MM.1S (cell line): ENCODE data around the gene SGMS1.

Source experiments
- DNase-seq: peaks from one replicate; pipeline ENCODE4 v3.0.0-alpha.2; 2015
- H2AFZ ChIP-seq: fragments of 300-600 bp; sonication (generic); 2 replicates; pipeline ENCODE4 v1.6.0; 2016; ENCODE audit warnings: antibody characterized with exemption, low read length
- H3F3A ChIP-seq: fragments of 300-600 bp; sonication (generic); 2 replicates; pipeline ENCODE4 v1.6.1; 2016; ENCODE audit warnings: mild to moderate bottlenecking, antibody characterized with exemption, low read length, moderate library complexity, mixed read lengths; ENCODE audit not compliant: insufficient read depth
- H3K27ac ChIP-seq: fragments of 300-600 bp; sonication (generic); 2 replicates; pipeline ENCODE4 v1.5.1; 2016; ENCODE audit warnings: mild to moderate bottlenecking, low read length
- H3K27me3 ChIP-seq: fragments of 300-600 bp; sonication (generic); replicated peaks from 2 replicates; pipeline ENCODE4 v1.6.0; 2016; ENCODE audit warnings: low read length; ENCODE audit not compliant: insufficient read depth
- H3K36me3 ChIP-seq: fragments of 300-600 bp; sonication (generic); replicated peaks from 2 replicates; pipeline ENCODE4 v1.6.1; 2016; ENCODE audit warnings: mild to moderate bottlenecking, low read length, mixed read lengths; ENCODE audit not compliant: insufficient read depth
- H3K4me1 ChIP-seq: fragments of 300-600 bp; sonication (generic); 2 replicates; pipeline ENCODE4 v1.6.1; 2016; ENCODE audit warnings: low read length, mixed read lengths
- H3K4me2 ChIP-seq: fragments of 300-600 bp; sonication (generic); 2 replicates; pipeline ENCODE4 v1.6.0; 2016; ENCODE audit warnings: low read depth, low read length
- H3K4me3 ChIP-seq: fragments of 300-600 bp; sonication (generic); 2 replicates; pipeline ENCODE4 v1.5.1; 2016; ENCODE audit warnings: low read length, mixed read lengths
- H3K79me2 ChIP-seq: fragments of 300-600 bp; sonication (generic); 2 replicates; pipeline ENCODE4 v1.6.1; 2016; ENCODE audit warnings: mixed run types, low read length, mixed read lengths
- H3K9ac ChIP-seq: fragments of 300-600 bp; sonication (generic); 2 replicates; pipeline ENCODE4 v1.6.1; 2016; ENCODE audit warnings: low read length, mixed read lengths
- H3K9me2 ChIP-seq: fragments of 300-600 bp; sonication (generic); replicated peaks from 2 replicates; pipeline ENCODE4 v1.6.1; 2016; ENCODE audit warnings: mild to moderate bottlenecking, low read length, mixed read lengths; ENCODE audit not compliant: insufficient read depth
- H3K9me3 ChIP-seq: fragments of 300-600 bp; sonication (generic); replicated peaks from 2 replicates; pipeline ENCODE4 v1.6.1; 2016; ENCODE audit warnings: mild to moderate bottlenecking, low read length, mixed read lengths; ENCODE audit not compliant: insufficient read depth
- H4K20me1 ChIP-seq: fragments of 300-600 bp; sonication (generic); 2 replicates; pipeline ENCODE4 v1.6.1; 2016; ENCODE audit warnings: mild to moderate bottlenecking, low read length, moderate library complexity, mixed read lengths; ENCODE audit not compliant: insufficient read depth
- CTCF ChIP-seq: fragments of 300-600 bp; sonication (generic); IDR thresholded peaks from 2 replicates; pipeline ENCODE4 v1.5.1; 2016; ENCODE audit warnings: antibody characterized with exemption, low read length, mixed read lengths
- EZH2 ChIP-seq: fragments of 300-600 bp; sonication (generic); optimal IDR thresholded peaks from 2 replicates; pipeline ENCODE3; 2017; ENCODE audit warnings: low read depth, mild to moderate bottlenecking, antibody characterized with exemption, low read length, mixed read lengths
- EZH2phosphoT487 ChIP-seq: fragments of 300-600 bp; sonication (generic); IDR thresholded peaks from 2 replicates; pipeline ENCODE4 v1.6.1; 2018; ENCODE audit warnings: antibody characterized with exemption, low read length

The SGMS1 gene

DNA sequence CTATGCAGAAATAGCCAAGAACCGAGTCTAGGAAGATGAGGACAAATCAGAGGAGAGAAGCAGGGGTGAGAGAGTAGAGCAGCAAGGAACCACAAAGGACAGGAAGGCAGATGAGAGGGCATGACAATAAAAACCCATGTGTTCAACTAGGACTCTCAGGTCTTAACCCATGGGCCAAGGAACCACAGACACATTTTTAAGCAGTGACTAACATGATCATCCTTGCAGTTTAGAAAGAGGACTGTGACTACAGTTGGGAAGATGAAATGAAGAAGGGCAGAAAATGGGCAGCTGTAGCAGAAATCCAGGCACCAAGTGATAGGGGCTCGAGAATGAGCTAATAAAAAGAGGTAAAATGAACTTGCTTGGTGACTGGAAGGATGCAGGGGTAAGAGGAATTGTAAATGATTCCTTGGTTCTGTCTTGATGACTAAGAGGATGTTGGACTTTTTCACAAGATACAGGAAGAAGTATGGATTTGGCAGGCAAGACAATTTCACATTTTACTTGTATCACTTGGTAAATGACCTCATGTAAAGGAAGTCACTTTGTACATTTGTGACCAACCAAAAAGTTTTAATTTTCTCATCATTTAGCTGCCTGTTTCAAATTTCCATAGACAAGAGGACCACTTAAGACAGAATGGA, 22.8 kb downstream of the SGMS1 start:
- H2AFZ ChIP-seq: no peak overlapping the region
- H3K36me3 ChIP-seq: no peaks in the 10 kb centered on the region
- no peaks in the 10 kb centered on the region for H3K9me2 ChIP-seq
- no peak overlapping the region for H3K4me2 ChIP-seq
- no peak overlapping the region for H3K4me3 ChIP-seq
- no peaks in the 10 kb centered on the region for H3K27me3 ChIP-seq
- no peak overlapping the region for H3K27ac ChIP-seq
- DNase-seq: no peak
- TF ChIP-seq EZH2 (no peak), CTCF (no peak), EZH2phosphoT487 (no peak)
- H3F3A ChIP-seq: peaks cover 27% of the 10 kb centered on the region
- peaks cover 73% of the 10 kb centered on the region for H3K79me2 ChIP-seq
- H3K9me3 ChIP-seq: no peaks in the 10 kb centered on the region
- no peak overlapping the region for H3K9ac ChIP-seq
- H3K4me1 ChIP-seq: peaks cover 21% of the 10 kb centered on the region
- no peaks in the 10 kb centered on the region for H4K20me1 ChIP-seq

- Histone ChIP-seq H3K27ac (no peak overlapping the region), H3K4me1 (peaks cover 16% of the 10 kb centered on the region), H3K9me3 (no peaks in the 10 kb centered on the region), H2AFZ (no peak overlapping the region), H3K4me3 (no peak overlapping the region), H3F3A (peaks cover 22% of the 10 kb centered on the region), H3K27me3 (no peaks in the 10 kb centered on the region), H3K9me2 (no peaks in the 10 kb centered on the region), H3K9ac (no peak overlapping the region), H4K20me1 (no peaks in the 10 kb centered on the region), H3K4me2 (no peak overlapping the region), H3K36me3 (no peaks in the 10 kb centered on the region), H3K79me2 (peaks cover 75% of the 10 kb centered on the region)
- TF ChIP-seq EZH2phosphoT487 (no peak), CTCF (no peak), EZH2 (no peak)
- no peak for DNase-seq
These were observed 23.5 kb downstream of the SGMS1 start for GRCh38 chr10:50600286-50600685.

GRCh38 chr10:50596897-50597296, 26.9 kb downstream of the SGMS1 start:
- DNase-seq: no peak
- Histone ChIP-seq H3K9me3 (no peaks in the 10 kb centered on the region), H3K9ac (no peak overlapping the region), H3K27me3 (no peaks in the 10 kb centered on the region), H4K20me1 (no peaks in the 10 kb centered on the region), H3K27ac (no peak overlapping the region), H3F3A (no peaks in the 10 kb centered on the region), H3K9me2 (no peaks in the 10 kb centered on the region), H3K4me2 (no peak overlapping the region), H3K79me2 (peaks cover 68% of the 10 kb centered on the region), H2AFZ (no peak overlapping the region), H3K4me3 (no peak overlapping the region), H3K4me1 (no peaks in the 10 kb centered on the region), H3K36me3 (no peaks in the 10 kb centered on the region)
- no peak for TF ChIP-seq EZH2phosphoT487
- TF ChIP-seq EZH2: no peak
- TF ChIP-seq CTCF: no peak
